K562 (cell line): ENCODE measurements around the gene TNFAIP8L1. TPM values are rescaled to one million over a fixed set of nuclear protein-coding genes. Genes with fewer than 3 reads are reported as not detected.

ENCODE experiments used
- ADNP ChIP-seq: fragments of 200-800 bp; sonication (Bioruptor generic); IDR thresholded peaks from 2 replicates; pipeline ENCODE4 v1.6.1; 2016; ENCODE audit warnings: missing genetic modification characterization, missing compliant biosample characterization
- BCOR ChIP-seq: fragments of 450-650 bp; IDR thresholded peaks from 2 replicates; pipeline ENCODE4 v1.6.1; 2016
- BRD9 ChIP-seq: fragments of 450-650 bp; IDR thresholded peaks from 2 replicates; pipeline ENCODE4 v1.6.1; 2018; ENCODE audit warnings: low read depth; ENCODE audit not compliant: partially characterized antibody
- C11orf30 ChIP-seq: fragments of 450-650 bp; IDR thresholded peaks from 2 replicates; pipeline ENCODE4 v1.6.1; 2016; ENCODE audit warnings: low read depth, mild to moderate bottlenecking
- DEAF1 ChIP-seq: fragments of 450-650 bp; formaldehyde crosslinking; IDR thresholded peaks from 2 replicates; pipeline ENCODE4 v1.4.0; 2020; ENCODE audit warnings: mild to moderate bottlenecking, moderate library complexity
- FOXA3 ChIP-seq, 2 experiments: fragments of 450-650 bp in 1 of 2; sonication (generic) in 1 of 2; formaldehyde crosslinking; IDR thresholded peaks in 1 of 2; conservative IDR thresholded peaks in 1 of 2; 2 replicates each; pipeline versions ENCODE4 v1.4.0 to v1.8.0; 2020 to 2022; ENCODE audit warnings: mild to moderate bottlenecking in 2 of 2, missing genetic modification reagents in 1 of 2
- GATA2 ChIP-seq: sonication (generic); formaldehyde crosslinking; IDR thresholded peaks from 2 replicates; pipeline ENCODE4 v1.4.0; 2020; ENCODE audit warnings: mild to moderate bottlenecking, missing genetic modification reagents
- HCFC1 ChIP-seq: IDR thresholded peaks from 2 replicates; pipeline ENCODE4 v1.6.1; 2012; ENCODE audit warnings: low read depth, low read length, improper control_type of control experiment
- HLTF ChIP-seq: fragments of 450-650 bp; IDR thresholded peaks from 2 replicates; pipeline ENCODE4 v1.6.1; 2016
- HNRNPL ChIP-seq: fragments of 200-400 bp; formaldehyde crosslinking; IDR thresholded peaks from 2 replicates; pipeline ENCODE4 v1.6.1; 2017; ENCODE audit warnings: low read depth, mild to moderate bottlenecking, low read length
- KLF1 ChIP-seq: fragments of 450-650 bp; IDR thresholded peaks from 2 replicates; pipeline ENCODE4 v1.6.1; 2016; ENCODE audit warnings: missing genetic modification characterization, missing compliant biosample characterization
- L3MBTL2 ChIP-seq: fragments of 450-650 bp; IDR thresholded peaks from 2 replicates; pipeline ENCODE4 v1.6.1; 2016; ENCODE audit warnings: mild to moderate bottlenecking, moderate library complexity
- MBD1 ChIP-seq: fragments of 250-450 bp; sonication (Bioruptor Pico); IDR thresholded peaks from 2 replicates; pipeline ENCODE4 v1.8.0; 2022; ENCODE audit warnings: inconsistent platforms
- NR2F6 ChIP-seq: fragments of 450-650 bp; formaldehyde crosslinking; IDR thresholded peaks from 2 replicates; pipeline ENCODE4 v1.4.0; 2020; ENCODE audit warnings: mild to moderate bottlenecking
- PHB2 ChIP-seq: fragments of 450-650 bp; IDR thresholded peaks from 2 replicates; pipeline ENCODE4 v1.6.1; 2017; ENCODE audit warnings: low read depth
- PML ChIP-seq: IDR thresholded peaks from 2 replicates; pipeline ENCODE4 v1.6.1; 2012; ENCODE audit warnings: low read length, inconsistent platforms
- RCOR1 ChIP-seq, 2 experiments: IDR thresholded peaks; 2 replicates each; pipeline ENCODE4 v1.6.1; 2012; ENCODE audit warnings: low read depth in 2 of 2, low read length in 2 of 2, borderline replicate concordance in 1 of 2, improper control_type of control experiment in 1 of 2
- RFX7 ChIP-seq: fragments of 250-450 bp; sonication (Bioruptor Pico); IDR thresholded peaks from 2 replicates; pipeline ENCODE4 v1.5.1; 2021; ENCODE audit warnings: mild to moderate bottlenecking
- TCF7L2 ChIP-seq: fragments of 150-350 bp; IDR thresholded peaks from 2 replicates; pipeline ENCODE4 v1.6.1; 2016; ENCODE audit warnings: low read depth, mild to moderate bottlenecking, low read length, moderate library complexity
- U2AF2 ChIP-seq: fragments of 200-400 bp; formaldehyde crosslinking; optimal IDR thresholded peaks from 2 replicates; pipeline ENCODE3; 2017; ENCODE audit warnings: low read depth, mild to moderate bottlenecking, low read length
- ZKSCAN1 ChIP-seq: fragments of 150-350 bp; IDR thresholded peaks from 2 replicates; pipeline ENCODE4 v1.6.1; 2016; ENCODE audit warnings: low read depth, low read length
- ZNF395 ChIP-seq: fragments of 200-800 bp; sonication (Bioruptor generic); IDR thresholded peaks from 2 replicates; pipeline ENCODE4 v1.6.1; 2017; ENCODE audit warnings: missing genetic modification characterization, missing compliant biosample characterization
- ZNF518B ChIP-seq: fragments of 250-450 bp; sonication (Bioruptor Pico); IDR thresholded peaks from 2 replicates; pipeline ENCODE4 v1.5.0; 2021; ENCODE audit warnings: mild to moderate bottlenecking, moderate library complexity
- ZNF584 ChIP-seq: fragments of 200-800 bp; sonication (Bioruptor generic); IDR thresholded peaks from 2 replicates; pipeline ENCODE4 v1.6.1; 2016; ENCODE audit warnings: low read depth, mild to moderate bottlenecking, missing genetic modification characterization, missing compliant biosample characterization
- polyA plus RNA-seq, 8 experiments: library from polyadenylated mRNA; depleted of rRNA in 4 of 8; stranded (reverse) in 5 of 8; unstranded in 3 of 8; fragments of >200 nt; fragmentation: Nextera tagmentation in 2 of 8; fragmentation: Illumina TruSeq in 1 of 8; extraction: Ambion mirVana in 2 of 8; extraction: Trizol in 1 of 8; gene quantifications; 2 replicates each; pipeline versions ENCODE4 v1.2.1 to v1.2.3, GENCODE V29; 2011 to 2014; ENCODE audit warnings: inconsistent platforms in 1 of 8, missing spikeins in 1 of 8
- total RNA-seq, 7 experiments: library from RNA; depleted of rRNA in 6 of 7; stranded (reverse); fragments of >200 nt in 6 of 7; fragmentation: Illumina TruSeq in 2 of 7; extraction: Trizol in 2 of 7; gene quantifications; 2 replicates each; pipeline versions ENCODE4 v1.2.1 to v1.2.3, GENCODE V29; 2011 to 2021; ENCODE audit warnings: low replicate concordance in 1 of 7

The TNFAIP8L1 gene
- total and polyA plus RNA-seq, 9 of the 15 experiments (the other 6 are each of a cell fraction or from before 2014, with no cell fraction given), result 0.69 to 9.3 (median 4.9) TPM

- TF ChIP-seq L3MBTL2 (no peak), DEAF1 (CRISPR knock-in tag) (no peak), RFX7 (CRISPR knock-in tag) (no peak), HNRNPL (no peak), C11orf30 (no peak), BRD9 (peak; percentile 63), TCF7L2 (no peak), ZNF518B (no peak), ZNF395 (CRISPR knock-in tag) (no peak), ZKSCAN1 (no peak), RCOR1 (IDR thresholded peaks at IDR 0.05; ENCODE audit: borderline replicate concordance in 1 of 2, low read depth in 2 of 2, low read length in 2 of 2) (peak in 1 of 2 experiments; percentile 48; a peak in 1 of 4 replicates), NR2F6 (CRISPR knock-in tag) (no peak), ADNP (tag) (0 out of 2 replicates have a peak, but pooled peaks have one; percentile 23), HCFC1 (no peak), U2AF2 (no peak), BCOR (peak; percentile 94), GATA2 (CRISPR knock-in tag) (no peak), PHB2 (no peak), PML (no peak), FOXA3 (CRISPR knock-in tag; conservative IDR thresholded peaks at IDR 0.05 in 1 of 2, IDR thresholded peaks at IDR 0.05 in 1 of 2) (no peak), ZNF584 (no peak), MBD1 (no peak), HLTF (no peak), KLF1 (tag) (no peak)
These were observed 38.4 kb upstream of the TNFAIP8L1 start (continued) for GRCh38 chr19:4600893-4601292.
